Keratinocyte (primary cell): ENCODE results near the gene POLH. TPM values are rescaled to one million over a fixed set of nuclear protein-coding genes. Genes with fewer than 3 reads are reported as not detected.

ENCODE experiments used
- DNase-seq: peaks from one replicate; pipeline ENCODE4 v3.0.0-alpha.2; 2011; ENCODE audit warnings: low read depth, missing footprints, low spot score
- FAIRE-seq: peaks from 2 replicates; lab custom pipeline; 2011; peaks lifted over from hg19 to GRCh38; lab: Jason Lieb, UNC
- H2AFZ ChIP-seq: 2 replicates; pipeline ENCODE4 v1.6.0; 2012; ENCODE audit warnings: low read length, control low read depth, inconsistent platforms; ENCODE audit not compliant: control insufficient read depth
- H3K27ac ChIP-seq: 2 replicates; pipeline ENCODE4 v1.5.1; 2011; ENCODE audit warnings: low read length; ENCODE audit not compliant: control insufficient read depth, insufficient read depth
- H3K27me3 ChIP-seq: 3 replicates; pipeline ENCODE4 v1.6.0; 2011; ENCODE audit warnings: low read length; ENCODE audit not compliant: control insufficient read depth, insufficient read depth; ENCODE audit errors: extremely low read depth
- H3K36me3 ChIP-seq, 2 experiments: 2 replicates in 1 of 2; 3 replicates in 1 of 2; pipeline ENCODE4 v1.5.1; 2011; ENCODE audit warnings: low read length in 2 of 2, mild to moderate bottlenecking in 1 of 2; ENCODE audit not compliant: control insufficient read depth in 2 of 2, insufficient read depth in 2 of 2; ENCODE audit errors: extremely low read depth in 1 of 2
- H3K4me1 ChIP-seq: 3 replicates; pipeline ENCODE4 v1.5.1; 2011; ENCODE audit warnings: low read length; ENCODE audit not compliant: control insufficient read depth, insufficient read depth; ENCODE audit errors: extremely low read depth
- H3K4me2 ChIP-seq: 3 replicates; pipeline ENCODE4 v1.6.0; 2011; ENCODE audit warnings: low read depth, low read length; ENCODE audit not compliant: control insufficient read depth, insufficient read depth; ENCODE audit errors: extremely low read depth
- H3K4me3 ChIP-seq, 3 experiments: fragments of 200-600 bp in 1 of 3; sonication (generic) in 1 of 3; 2 replicates in 2 of 3; 3 replicates in 1 of 3; pipeline ENCODE4 v1.5.1; 2011 to 2016; ENCODE audit warnings: low read length in 3 of 3, mild to moderate bottlenecking in 3 of 3, control low read depth in 2 of 3, inconsistent platforms in 1 of 3, low read depth in 1 of 3, mixed read lengths in 1 of 3, mixed run types in 1 of 3, moderate library complexity in 1 of 3; ENCODE audit not compliant: control insufficient read depth in 2 of 3, insufficient read depth in 2 of 3; ENCODE audit errors: extremely low read depth in 1 of 3
- H3K79me2 ChIP-seq: 2 replicates; pipeline ENCODE4 v1.6.0; 2012; ENCODE audit warnings: low read length; ENCODE audit not compliant: control insufficient read depth, insufficient read depth
- H3K9ac ChIP-seq: 3 replicates; pipeline ENCODE4 v1.6.0; 2011; ENCODE audit warnings: low read length; ENCODE audit not compliant: control insufficient read depth, insufficient read depth; ENCODE audit errors: extremely low read depth
- H3K9me1 ChIP-seq: 3 replicates; pipeline ENCODE4 v1.6.0; 2011; ENCODE audit warnings: low read length; ENCODE audit not compliant: control insufficient read depth, insufficient read depth; ENCODE audit errors: extremely low read depth
- H3K9me3 ChIP-seq: 2 replicates; pipeline ENCODE4 v1.5.1; 2012; ENCODE audit warnings: low read depth, low read length; ENCODE audit not compliant: control insufficient read depth
- H4K20me1 ChIP-seq: 3 replicates; pipeline ENCODE4 v1.6.0; 2011; ENCODE audit warnings: low read length; ENCODE audit not compliant: control insufficient read depth, insufficient read depth; ENCODE audit errors: extremely low read depth
- EZH2 ChIP-seq: IDR thresholded peaks from one replicate; pipeline ENCODE4 v1.6.1; 2012; ENCODE audit warnings: inconsistent platforms, mild to moderate bottlenecking, low read length, moderate library complexity
- dilution Hi-C: fragments of 300-500 bp; cut with MboI; formaldehyde crosslinking; loops from one replicate; pipeline ENCODE4 v1.7.0; 2020; ENCODE audit warnings: low sequenced_read_pairs; ENCODE audit not compliant: extremely low pct_ligation_motif_present
- polyA plus RNA-seq, 5 experiments: library from polyadenylated mRNA; depleted of rRNA in 3 of 5; stranded (reverse) in 3 of 5; stranded (forward) in 1 of 5; unstranded in 1 of 5; fragments of >200 nt; gene quantifications; 1 replicate in 1 of 5; 2 replicates in 3 of 5; 3 replicates in 1 of 5; pipeline versions ENCODE4 v1.2.1 to v1.2.3, GENCODE V29; 2011 to 2012; ENCODE audit warnings: missing spikeins in 2 of 5, low read depth in 1 of 5, low replicate concordance in 1 of 5
- TF ChIP-seq, protein P1 (sequence below), 3 experiments: IDR thresholded peaks in 1 of 3; conservative IDR thresholded peaks in 1 of 3; optimal IDR thresholded peaks in 1 of 3; 2 replicates in 2 of 3; 3 replicates in 1 of 3; pipeline versions ENCODE3 to v1.5.1; 2011; ENCODE audit warnings: low read length in 3 of 3, mild to moderate bottlenecking in 3 of 3, moderate library complexity in 2 of 3, control low read depth in 1 of 3, inconsistent platforms in 1 of 3; ENCODE audit not compliant: insufficient read depth in 2 of 3; ENCODE audit errors: extremely low read depth in 1 of 3

The POLH gene
- polyA plus RNA-seq, 1 donor (not counting 4 experiments of a cell fraction or from before 2014, with no cell fraction given), result 29.9 TPM

DNA sequence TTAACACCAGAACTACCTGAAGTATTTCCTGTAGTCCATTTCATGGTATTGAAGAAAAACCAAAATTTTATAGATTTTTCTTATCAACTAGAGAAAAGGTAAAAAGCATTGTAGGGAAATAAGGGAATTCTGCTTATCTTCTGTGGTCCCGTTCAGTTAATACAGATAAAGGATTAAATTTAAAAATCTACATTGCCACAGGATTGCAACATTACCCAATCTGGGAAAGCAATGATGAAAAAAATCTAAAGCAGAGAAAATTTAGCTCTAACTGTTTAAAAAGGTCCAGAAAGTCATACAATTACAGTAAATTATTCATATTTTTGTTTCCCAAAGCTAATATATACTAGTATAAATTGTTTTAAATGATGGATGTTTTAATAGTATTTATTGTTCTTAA is 18.0 kb downstream of the POLH start:
- H3K27ac ChIP-seq, result no peak overlapping the region
- dilution Hi-C loops, result no loop called here
- H3K4me3 ChIP-seq, result no peak overlapping the region
- H3K9me3 ChIP-seq, result no peaks in the 10 kb centered on the region
- no peaks in the 10 kb centered on the region for H4K20me1 ChIP-seq
- no peak for TF ChIP-seq EZH2
- TF ChIP-seq, protein P1, sequence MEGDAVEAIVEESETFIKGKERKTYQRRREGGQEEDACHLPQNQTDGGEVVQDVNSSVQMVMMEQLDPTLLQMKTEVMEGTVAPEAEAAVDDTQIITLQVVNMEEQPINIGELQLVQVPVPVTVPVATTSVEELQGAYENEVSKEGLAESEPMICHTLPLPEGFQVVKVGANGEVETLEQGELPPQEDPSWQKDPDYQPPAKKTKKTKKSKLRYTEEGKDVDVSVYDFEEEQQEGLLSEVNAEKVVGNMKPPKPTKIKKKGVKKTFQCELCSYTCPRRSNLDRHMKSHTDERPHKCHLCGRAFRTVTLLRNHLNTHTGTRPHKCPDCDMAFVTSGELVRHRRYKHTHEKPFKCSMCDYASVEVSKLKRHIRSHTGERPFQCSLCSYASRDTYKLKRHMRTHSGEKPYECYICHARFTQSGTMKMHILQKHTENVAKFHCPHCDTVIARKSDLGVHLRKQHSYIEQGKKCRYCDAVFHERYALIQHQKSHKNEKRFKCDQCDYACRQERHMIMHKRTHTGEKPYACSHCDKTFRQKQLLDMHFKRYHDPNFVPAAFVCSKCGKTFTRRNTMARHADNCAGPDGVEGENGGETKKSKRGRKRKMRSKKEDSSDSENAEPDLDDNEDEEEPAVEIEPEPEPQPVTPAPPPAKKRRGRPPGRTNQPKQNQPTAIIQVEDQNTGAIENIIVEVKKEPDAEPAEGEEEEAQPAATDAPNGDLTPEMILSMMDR (optimal IDR thresholded peaks at IDR 0.05 in 1 of 3, IDR thresholded peaks at IDR 0.05 in 1 of 3, conservative IDR thresholded peaks at IDR 0.05 in 1 of 3; ENCODE audit: extremely low read depth in 1 of 3, insufficient read depth in 2 of 3, low read length in 3 of 3), result no peak
- H3K4me2 ChIP-seq, result no peak overlapping the region
- H3K9me1 ChIP-seq, result no peaks in the 10 kb centered on the region
- H3K79me2 ChIP-seq, result peaks cover 16% of the 10 kb centered on the region
- H3K9ac ChIP-seq, result no peak overlapping the region
- peaks cover 11 to 19% of the 10 kb centered on the region in 2 experiments for H3K36me3 ChIP-seq
- no peak overlapping the region for H2AFZ ChIP-seq
- no peaks in the 10 kb centered on the region for H3K4me1 ChIP-seq
- no peaks in the 10 kb centered on the region for H3K27me3 ChIP-seq
- FAIRE-seq (no peak), DNase-seq (no peak)

DNA sequence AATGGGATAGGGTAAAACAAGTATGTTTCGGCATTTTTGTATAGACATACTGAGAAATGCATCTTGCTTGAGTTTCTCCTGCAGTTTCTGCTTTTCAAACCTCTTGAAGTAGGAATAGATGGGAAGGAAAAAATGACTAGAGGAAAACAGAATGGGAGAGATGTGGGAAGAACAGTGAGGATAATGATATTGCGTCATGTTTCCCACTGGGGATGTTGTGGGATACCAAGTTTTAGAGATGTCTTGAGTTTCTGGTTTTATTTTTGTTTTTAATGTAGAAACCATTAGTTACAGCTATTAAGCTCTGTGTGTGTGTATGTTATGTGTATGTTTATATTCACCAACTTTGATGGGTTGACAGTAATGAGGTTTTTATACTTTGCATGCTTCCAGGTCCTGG is 24.6 kb downstream of the POLH start:
- Histone ChIP-seq H3K4me2 (no peak overlapping the region), H3K79me2 (no peaks in the 10 kb centered on the region), H4K20me1 (no peaks in the 10 kb centered on the region), H3K4me1 (peaks cover 11% of the 10 kb centered on the region), H2AFZ (no peak overlapping the region), H3K36me3 (peaks cover 19 to 33% of the 10 kb centered on the region in 2 experiments), H3K9ac (no peak overlapping the region), H3K4me3 (no peak overlapping the region), H3K9me3 (no peaks in the 10 kb centered on the region), H3K27me3 (no peaks in the 10 kb centered on the region), H3K27ac (no peak overlapping the region), H3K9me1 (no peaks in the 10 kb centered on the region)
- FAIRE-seq (no peak), DNase-seq (no peak)
- dilution Hi-C loops, result no loop called here
- TF ChIP-seq, protein P1 (optimal IDR thresholded peaks at IDR 0.05 in 1 of 3, IDR thresholded peaks at IDR 0.05 in 1 of 3, conservative IDR thresholded peaks at IDR 0.05 in 1 of 3; ENCODE audit: extremely low read depth in 1 of 3, insufficient read depth in 2 of 3, low read length in 3 of 3), result no peak
- no peak for TF ChIP-seq EZH2
